ENCODE measurements around the gene GAPT. TPM values are rescaled to one million over a fixed set of nuclear protein-coding genes. Genes with fewer than 3 reads are reported as not detected.

The GAPT gene
- total RNA-seq, 6 experiments from 2014 or later: 0.07 to 0.74 (median 0.29) TPM; not detected in 2

DNA sequence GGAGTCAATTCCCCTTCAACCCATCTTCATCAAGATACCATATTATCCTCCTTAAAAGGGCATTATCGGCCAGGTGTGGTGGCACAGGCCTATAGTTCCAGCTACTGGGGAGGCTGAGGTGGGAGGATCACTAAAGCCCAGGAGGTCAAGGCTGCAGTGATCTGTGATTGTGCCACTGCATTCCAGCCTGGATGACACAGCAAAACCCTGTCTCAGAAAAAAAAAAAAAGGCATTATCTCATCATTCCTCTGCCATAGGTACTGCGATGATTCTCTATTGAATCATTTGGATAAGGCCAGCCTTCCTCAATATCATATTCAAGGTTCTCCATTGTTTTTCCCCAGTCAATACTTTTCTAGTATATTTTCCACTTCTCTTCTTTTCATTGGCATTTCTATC, 52.5 kb downstream of the GAPT start:
- Histone ChIP-seq H3K27ac (no peak overlapping the region), H3K9me3 (no peaks in the 10 kb centered on the region), H3K36me3 (no peaks in the 10 kb centered on the region), H3K4me3 (no peak overlapping the region), H3K4me1 (peaks cover 0 to 8% (median 0%) of the 10 kb centered on the region in 4 donors), H3K27me3 (no peaks in the 10 kb centered on the region)
- DNase-seq (no peak), ATAC-seq (peak in 1 of 4 donors; percentile 34)
- TF ChIP-seq, protein P1, sequence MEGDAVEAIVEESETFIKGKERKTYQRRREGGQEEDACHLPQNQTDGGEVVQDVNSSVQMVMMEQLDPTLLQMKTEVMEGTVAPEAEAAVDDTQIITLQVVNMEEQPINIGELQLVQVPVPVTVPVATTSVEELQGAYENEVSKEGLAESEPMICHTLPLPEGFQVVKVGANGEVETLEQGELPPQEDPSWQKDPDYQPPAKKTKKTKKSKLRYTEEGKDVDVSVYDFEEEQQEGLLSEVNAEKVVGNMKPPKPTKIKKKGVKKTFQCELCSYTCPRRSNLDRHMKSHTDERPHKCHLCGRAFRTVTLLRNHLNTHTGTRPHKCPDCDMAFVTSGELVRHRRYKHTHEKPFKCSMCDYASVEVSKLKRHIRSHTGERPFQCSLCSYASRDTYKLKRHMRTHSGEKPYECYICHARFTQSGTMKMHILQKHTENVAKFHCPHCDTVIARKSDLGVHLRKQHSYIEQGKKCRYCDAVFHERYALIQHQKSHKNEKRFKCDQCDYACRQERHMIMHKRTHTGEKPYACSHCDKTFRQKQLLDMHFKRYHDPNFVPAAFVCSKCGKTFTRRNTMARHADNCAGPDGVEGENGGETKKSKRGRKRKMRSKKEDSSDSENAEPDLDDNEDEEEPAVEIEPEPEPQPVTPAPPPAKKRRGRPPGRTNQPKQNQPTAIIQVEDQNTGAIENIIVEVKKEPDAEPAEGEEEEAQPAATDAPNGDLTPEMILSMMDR (IDR thresholded peaks at IDR 0.05): no peak
- no peak for TF ChIP-seq POLR2A (IDR thresholded peaks at IDR 0.05)
- 71% methylated on average over 2 of the region's 2 CpGs for WGBS (ENCODE audit: insufficient coverage, low coverage, low lambda C conversion rate, missing lambda C conversion rate)
- intact Hi-C loops (cut with DNase I): no loop called here

DNA sequence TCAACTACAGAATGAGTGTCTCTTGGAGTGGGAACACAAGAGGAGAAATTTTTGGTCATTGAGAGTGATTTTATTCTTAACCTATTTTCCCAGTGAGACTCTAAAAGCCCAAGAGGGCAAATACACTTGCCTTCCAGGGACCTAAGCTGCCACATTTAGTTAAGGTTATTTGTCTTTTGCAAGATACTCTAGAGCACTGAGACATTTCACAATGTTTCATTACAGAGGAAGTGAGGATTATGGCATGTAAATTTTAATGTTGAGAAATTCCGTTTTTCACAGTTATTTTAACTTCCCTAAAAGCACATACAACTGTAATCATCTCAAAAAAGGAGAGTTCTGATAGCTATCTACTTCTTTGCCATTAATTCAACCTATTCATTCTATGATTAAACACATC, 53.0 kb downstream of the GAPT start:
- Histone ChIP-seq H3K4me3 (no peak overlapping the region), H3K4me1 (peaks cover 0 to 8% (median 0%) of the 10 kb centered on the region in 4 donors), H3K9me3 (no peaks in the 10 kb centered on the region), H3K27ac (no peak overlapping the region), H3K27me3 (no peaks in the 10 kb centered on the region), H3K36me3 (no peaks in the 10 kb centered on the region)
- TF ChIP-seq, protein P1 (IDR thresholded peaks at IDR 0.05): no peak
- TF ChIP-seq POLR2A (IDR thresholded peaks at IDR 0.05): no peak
- DNase-seq: no peak
- WGBS (ENCODE audit: insufficient coverage, low coverage, low lambda C conversion rate, missing lambda C conversion rate): 29% methylated on average over 1 of the region's 1 CpG
- ATAC-seq: peak; percentile 40 to 73 (median 64)
- intact Hi-C loops (cut with DNase I): no loop called here

DNA sequence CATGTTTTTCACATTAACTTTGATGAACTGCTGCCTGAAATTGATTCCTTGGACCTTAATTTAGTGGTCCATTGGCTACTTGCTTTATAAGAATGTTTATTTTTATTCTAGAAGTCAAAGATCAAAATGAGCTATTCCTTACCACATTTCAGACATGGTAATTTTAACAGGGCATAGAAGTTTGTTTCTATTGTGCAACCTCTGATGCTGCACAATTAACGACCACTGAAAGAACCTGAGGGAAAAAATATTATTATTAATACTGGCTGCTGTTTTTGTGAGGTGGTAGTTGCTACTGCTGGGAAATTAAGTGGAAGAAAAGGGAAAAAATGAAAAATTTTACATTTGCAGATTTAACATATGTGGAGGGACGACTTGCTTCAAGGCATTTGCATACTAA, 53.7 kb downstream of the GAPT start:
- H3K27me3 ChIP-seq: no peaks in the 10 kb centered on the region
- TF ChIP-seq POLR2A (IDR thresholded peaks at IDR 0.05): no peak
- H3K4me1 ChIP-seq: peaks cover 0 to 8% (median 0%) of the 10 kb centered on the region in 4 donors
- WGBS (ENCODE audit: insufficient coverage, low coverage, low lambda C conversion rate, missing lambda C conversion rate): 44% methylated on average over 2 of the region's 2 CpGs
- no peak overlapping the region for H3K4me3 ChIP-seq
- H3K27ac ChIP-seq: no peak overlapping the region
- no peaks in the 10 kb centered on the region for H3K36me3 ChIP-seq
- H3K9me3 ChIP-seq: no peaks in the 10 kb centered on the region
- intact Hi-C loops (cut with DNase I): no loop called here
- DNase-seq (no peak), ATAC-seq (no peak)

DNA sequence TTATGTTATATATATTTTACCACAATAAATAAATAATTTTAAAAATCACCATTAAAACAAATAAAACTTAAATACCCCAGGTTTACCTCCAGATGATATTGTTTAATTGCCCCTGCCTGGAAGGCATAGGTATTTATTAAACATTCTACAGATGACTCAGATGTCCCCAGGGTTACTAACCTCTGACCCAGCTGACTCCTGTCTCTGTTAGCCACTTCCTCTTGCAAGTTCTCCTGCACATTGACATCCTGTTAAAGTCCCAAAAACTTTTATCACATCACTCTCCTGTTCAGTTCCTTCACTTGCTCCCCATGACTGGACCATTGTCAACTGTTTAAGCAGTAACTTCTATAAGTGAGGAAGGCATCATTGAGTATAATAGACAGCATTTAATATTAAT, 54.7 kb downstream of the GAPT start:
- DNase-seq (no peak), ATAC-seq (peak; percentile 56 to 98 (median 76))
- Histone ChIP-seq H3K4me3 (no peak overlapping the region), H3K9me3 (no peaks in the 10 kb centered on the region), H3K36me3 (no peaks in the 10 kb centered on the region), H3K27ac (no peak overlapping the region), H3K4me1 (peaks cover 0 to 8% (median 0%) of the 10 kb centered on the region in 4 donors), H3K27me3 (no peaks in the 10 kb centered on the region)
- TF ChIP-seq POLR2A (IDR thresholded peaks at IDR 0.05): no peak
- TF ChIP-seq, protein P1 (IDR thresholded peaks at IDR 0.05): no peak
- intact Hi-C loops (cut with DNase I): no loop called here

Small RNAs within 50 kb of the gene (microRNA-seq; reads per million reads assigned to microRNA genes)
- 0 reads per million in 2 donors for gene MIR548AE2

Small RNAs within 50 kb of the gene (small RNA-seq; reads per million reads assigned to genes)
- gene MIR548AE2: 0 reads per million in 2 experiments

Other genes with a start within 250 kb of the GAPT start
- 10 to 100 TPM in 5 of 6 experiments, 1 to 10 TPM in 1; 9.3 to 54.7 (median 22.8) TPM for gene PLK2, start 31.3 kb upstream of the GAPT start, total RNA-seq
- 1 to 10 TPM in 3 of 6 experiments, under 1 TPM in 3; 0.18 to 2.6 (median 0.99) TPM for gene RAB3C, start 91.6 kb downstream of the GAPT start, total RNA-seq